KMS-11 (cell line): ENCODE results near the gene TARP.

Source experiments
- H2AFZ ChIP-seq: fragments of 200-600 bp; sonication (generic); 2 replicates; pipeline ENCODE4 v1.6.1; 2016; ENCODE audit warnings: antibody characterized with exemption, mixed run types, low read depth
- H3K27ac ChIP-seq: fragments of 200-600 bp; sonication (generic); 2 replicates; pipeline ENCODE4 v1.6.1; 2016; ENCODE audit warnings: mild to moderate bottlenecking, mixed run types
- H3K27me3 ChIP-seq: fragments of 200-600 bp; sonication (generic); 2 replicates; pipeline ENCODE4 v1.6.1; 2017; ENCODE audit warnings: mild to moderate bottlenecking, low read depth, mixed run types, moderate library complexity; ENCODE audit not compliant: insufficient read depth
- H3K36me3 ChIP-seq: fragments of 200-600 bp; sonication (generic); 2 replicates; pipeline ENCODE4 v1.6.1; 2017; ENCODE audit warnings: mild to moderate bottlenecking, mixed run types; ENCODE audit not compliant: insufficient read depth
- H3K4me1 ChIP-seq: fragments of 200-600 bp; sonication (generic); 2 replicates; pipeline ENCODE4 v1.6.1; 2016; ENCODE audit warnings: mild to moderate bottlenecking, low read depth, mixed run types; ENCODE audit not compliant: poor library complexity, severe bottlenecking
- H3K4me2 ChIP-seq: fragments of 200-600 bp; sonication (generic); 2 replicates; pipeline ENCODE4 v1.7.0; 2016; ENCODE audit warnings: mild to moderate bottlenecking, mixed run types
- H3K4me3 ChIP-seq: fragments of 200-600 bp; sonication (generic); IDR thresholded peaks from 2 replicates; pipeline ENCODE4 v1.6.1; 2017; ENCODE audit warnings: low read depth, low read length, mixed read lengths; ENCODE audit not compliant: insufficient read depth
- H3K79me2 ChIP-seq: fragments of 200-600 bp; sonication (generic); 2 replicates; pipeline ENCODE4 v1.6.1; 2016; ENCODE audit warnings: low read depth, mixed run types; ENCODE audit not compliant: insufficient read depth
- H3K9ac ChIP-seq: fragments of 200-600 bp; sonication (generic); 2 replicates; pipeline ENCODE4 v1.6.1; 2016; ENCODE audit warnings: mild to moderate bottlenecking, mixed run types
- H4K20me1 ChIP-seq: fragments of 200-600 bp; sonication (generic); 2 replicates; pipeline ENCODE4 v1.6.1; 2016; ENCODE audit warnings: mild to moderate bottlenecking, mixed run types; ENCODE audit not compliant: insufficient read depth
- CTCF ChIP-seq: fragments of 200-600 bp; sonication (generic); conservative IDR thresholded peaks from 2 replicates; pipeline ENCODE4 v1.6.1; 2017; ENCODE audit warnings: low read depth, mild to moderate bottlenecking, antibody characterized with exemption, low read length, moderate library complexity, mixed read lengths

TARP gene

GRCh38 chr7:38318241-38318640, 44.8 kb upstream of the TARP start:
- Histone ChIP-seq H3K4me2 (no peak overlapping the region), H3K4me1 (peaks cover 8% of the 10 kb centered on the region), H3K4me3 (no peak overlapping the region), H3K36me3 (no peaks in the 10 kb centered on the region), H3K9ac (no peak overlapping the region), H4K20me1 (no peaks in the 10 kb centered on the region), H3K27me3 (no peaks in the 10 kb centered on the region), H2AFZ (no peak overlapping the region), H3K27ac (no peak overlapping the region), H3K79me2 (no peaks in the 10 kb centered on the region)
- TF ChIP-seq CTCF: no peak

GRCh38 chr7:38317515-38317914, 44.1 kb upstream of the TARP start:
- no peak overlapping the region for H3K4me2 ChIP-seq
- H3K27ac ChIP-seq: no peak overlapping the region
- no peaks in the 10 kb centered on the region for H3K27me3 ChIP-seq

GRCh38 chr7:38316733-38317360, 43.4 kb upstream of the TARP start:
- Histone ChIP-seq H3K4me3 (no peak overlapping the region), H3K4me2 (no peak overlapping the region), H2AFZ (no peak overlapping the region), H3K79me2 (no peaks in the 10 kb centered on the region), H4K20me1 (no peaks in the 10 kb centered on the region), H3K27me3 (no peaks in the 10 kb centered on the region), H3K27ac (no peak overlapping the region), H3K9ac (no peak overlapping the region), H3K4me1 (peaks cover 22% of the 10 kb centered on the region), H3K36me3 (no peaks in the 10 kb centered on the region)
- TF ChIP-seq CTCF: no peak

More at GRCh38 chr7:38317515-38317914, 44.1 kb upstream of the TARP start:
- Histone ChIP-seq H3K9ac (no peak overlapping the region), H2AFZ (no peak overlapping the region), H3K4me3 (no peak overlapping the region), H3K4me1 (peaks cover 16% of the 10 kb centered on the region), H4K20me1 (no peaks in the 10 kb centered on the region), H3K36me3 (no peaks in the 10 kb centered on the region), H3K79me2 (no peaks in the 10 kb centered on the region)
- TF ChIP-seq CTCF: no peak

- H3K79me2 ChIP-seq: no peaks in the 10 kb centered on the region
- no peaks in the 10 kb centered on the region for H4K20me1 ChIP-seq
- no peak overlapping the region for H3K9ac ChIP-seq
- no peak overlapping the region for H3K27ac ChIP-seq
- H3K36me3 ChIP-seq: no peaks in the 10 kb centered on the region
- H2AFZ ChIP-seq: no peak overlapping the region
- H3K4me1 ChIP-seq: peaks cover 30% of the 10 kb centered on the region
- no peak overlapping the region for H3K4me3 ChIP-seq
- no peaks in the 10 kb centered on the region for H3K27me3 ChIP-seq
- no peak for TF ChIP-seq CTCF
- H3K4me2 ChIP-seq: no peak overlapping the region
Measured at GRCh38 chr7:38315410-38315809, 42.0 kb upstream of the TARP start.
